ENCODE measurements around the gene RTN4RL1.
A peak's percentile ranks its signal among the peaks of the same experiment; 100 is the strongest.

The RTN4RL1 gene

GRCh38 chr17:2051061-2051932, 26.2 kb upstream of the RTN4RL1 start:
- H3K4me3 ChIP-seq (replicated peaks; ENCODE audit: low read depth, low read length): peak overlapping the region; percentile 36
- no peak for TF ChIP-seq CTCF (IDR thresholded peaks at IDR 0.05; ENCODE audit: low read depth, low read length, missing control alignments)
- no peak for DNase-seq (ENCODE audit: extremely low read depth, low read depth)

GRCh38 chr17:2050300-2051060, 25.3 kb upstream of the RTN4RL1 start:
- DNase-seq (ENCODE audit: extremely low read depth, low read depth): no peak
- H3K4me3 ChIP-seq (replicated peaks; ENCODE audit: low read depth, low read length): peak overlapping the region; percentile 36
- no peak for TF ChIP-seq CTCF (IDR thresholded peaks at IDR 0.05; ENCODE audit: low read depth, low read length, missing control alignments)

- DNase-seq (ENCODE audit: extremely low read depth, low read depth): no peak
- H3K4me3 ChIP-seq (replicated peaks; ENCODE audit: low read depth, low read length): peak overlapping the region; percentile 60
- TF ChIP-seq CTCF (IDR thresholded peaks at IDR 0.05; ENCODE audit: low read depth, low read length, missing control alignments): no peak
These were observed 24.5 kb upstream of the RTN4RL1 start for GRCh38 chr17:2049333-2050299.

GRCh38 chr17:2048805-2049204, 23.7 kb upstream of the RTN4RL1 start:
- TF ChIP-seq CTCF (IDR thresholded peaks at IDR 0.05; ENCODE audit: low read depth, low read length, missing control alignments): no peak
- DNase-seq (ENCODE audit: extremely low read depth, low read depth): no peak
- peak overlapping the region; percentile 60 for H3K4me3 ChIP-seq (replicated peaks; ENCODE audit: low read depth, low read length)

DNA sequence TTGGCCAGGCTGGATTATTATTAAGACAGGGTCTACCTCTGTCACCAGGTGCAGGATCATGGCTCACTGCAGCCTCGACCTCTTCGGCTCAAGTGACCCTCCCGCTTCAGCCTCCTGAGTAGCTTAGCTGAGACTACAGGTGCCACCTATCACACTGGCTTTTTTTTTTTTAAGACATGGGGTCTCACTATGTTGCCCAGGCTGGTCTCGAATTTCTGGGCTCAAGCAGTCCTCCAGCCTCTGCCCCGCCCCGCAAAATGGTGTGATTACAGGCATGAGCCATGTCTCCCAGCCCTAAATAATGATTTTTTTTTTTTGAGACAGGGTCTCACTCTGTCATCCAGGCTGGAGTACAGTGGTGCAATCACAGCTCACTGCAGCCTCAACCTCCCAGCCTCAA, 22.5 kb upstream of the RTN4RL1 start:
- no peak for TF ChIP-seq CTCF (IDR thresholded peaks at IDR 0.05; ENCODE audit: low read depth, low read length, missing control alignments)
- no peak overlapping the region for H3K4me3 ChIP-seq (replicated peaks; ENCODE audit: low read depth, low read length)
- DNase-seq (ENCODE audit: extremely low read depth, low read depth): no peak

- H3K4me3 ChIP-seq (replicated peaks; ENCODE audit: low read depth, low read length): no peak overlapping the region
- no peak for DNase-seq (ENCODE audit: extremely low read depth, low read depth)
- TF ChIP-seq CTCF (IDR thresholded peaks at IDR 0.05; ENCODE audit: low read depth, low read length, missing control alignments): no peak
These were observed 19.2 kb upstream of the RTN4RL1 start for GRCh38 chr17:2044263-2044894.
